WTC11 (cell line): ENCODE measurements around the gene PPP1R14D. TPM values are rescaled to one million over a fixed set of nuclear protein-coding genes. Genes with fewer than 3 reads are reported as not detected.

Experiments used
- ATAC-seq: fragments of 200-7000 bp; cut with Tn5 transposase; 2 replicates; pipeline ENCODE4 v1.10.0; 2021; ENCODE audit warnings: mild to moderate bottlenecking, moderate library complexity
- CTCF ChIA-PET: fragments of 300-600 bp; sonication (Branson Sonifier 250); formaldehyde crosslinking; loops from one replicate; lab custom pipeline; 2021; ENCODE audit warnings: antibody characterized with exemption; lab: Charles Lee
- POLR2A ChIA-PET: fragments of 350-600 bp; sonication (Branson Sonifier 250); formaldehyde crosslinking; loops from one replicate; lab custom pipeline; 2021; ENCODE audit warnings: antibody characterized with exemption; lab: Charles Lee
- DNase-seq: peaks from one replicate; pipeline ENCODE4 v3.0.0; 2021; ENCODE audit warnings: low spot score
- H3K27ac Mint-ChIP-seq: 2 replicates; pipeline ENCODE4 v1.8.0; 2021; ENCODE audit warnings: mixed read lengths
- H3K27me3 Mint-ChIP-seq: 2 replicates; pipeline ENCODE4 v1.8.0; 2021; ENCODE audit warnings: low read depth, mild to moderate bottlenecking, moderate library complexity, mixed read lengths
- H3K36me3 Mint-ChIP-seq: 2 replicates; pipeline ENCODE4 v1.8.0; 2021; ENCODE audit warnings: mixed read lengths
- H3K4me1 Mint-ChIP-seq: 2 replicates; pipeline ENCODE4 v1.8.0; 2022; ENCODE audit warnings: mixed read lengths
- H3K4me3 Mint-ChIP-seq: 2 replicates; pipeline ENCODE4 v1.8.0; 2021; ENCODE audit warnings: mild to moderate bottlenecking, moderate library complexity, mixed read lengths
- H3K9me3 Mint-ChIP-seq: 2 replicates; pipeline ENCODE4 v1.8.0; 2021; ENCODE audit warnings: mixed read lengths
- ATF1 ChIP-seq: sonication (generic); formaldehyde crosslinking; IDR thresholded peaks from 2 replicates; pipeline ENCODE4 v1.8.1; 2023; ENCODE audit warnings: mild to moderate bottlenecking, moderate library complexity, missing genetic modification reagents
- CREB1 ChIP-seq: sonication (generic); formaldehyde crosslinking; IDR thresholded peaks from 2 replicates; pipeline ENCODE4 v1.8.0; 2023; ENCODE audit warnings: mild to moderate bottlenecking, missing genetic modification reagents
- FOXK1 ChIP-seq: sonication (generic); formaldehyde crosslinking; IDR thresholded peaks from 2 replicates; pipeline ENCODE4 v1.8.0; 2022; ENCODE audit warnings: mild to moderate bottlenecking, moderate library complexity, missing genetic modification reagents
- GABPB1 ChIP-seq: sonication (generic); formaldehyde crosslinking; IDR thresholded peaks from 2 replicates; pipeline ENCODE4 v1.8.1; 2023; ENCODE audit warnings: mild to moderate bottlenecking, missing genetic modification reagents
- KAT7 ChIP-seq: sonication (generic); formaldehyde crosslinking; IDR thresholded peaks from 2 replicates; pipeline ENCODE4 v1.8.1; 2023; ENCODE audit warnings: missing genetic modification reagents, mild to moderate bottlenecking, borderline replicate concordance
- MXD4 ChIP-seq: fragments of 250-450 bp; sonication (Bioruptor Pico); IDR thresholded peaks from 2 replicates; pipeline ENCODE4 v1.8.0; 2021; ENCODE audit warnings: mild to moderate bottlenecking, moderate library complexity, borderline replicate concordance
- NR1H2 ChIP-seq: sonication (generic); formaldehyde crosslinking; IDR thresholded peaks from 2 replicates; pipeline ENCODE4 v1.9.0; 2021; ENCODE audit warnings: mild to moderate bottlenecking, moderate library complexity, missing genetic modification reagents
- NR3C1 ChIP-seq: sonication (generic); formaldehyde crosslinking; conservative IDR thresholded peaks from 2 replicates; pipeline ENCODE4 v1.8.1; 2023; ENCODE audit warnings: low read depth, mild to moderate bottlenecking, missing genetic modification reagents
- SMAD4 ChIP-seq: sonication (generic); formaldehyde crosslinking; IDR thresholded peaks from 2 replicates; pipeline ENCODE4 v1.8.0; 2022; ENCODE audit warnings: mild to moderate bottlenecking, missing genetic modification reagents
- ZNF219 ChIP-seq: sonication (generic); formaldehyde crosslinking; IDR thresholded peaks from 2 replicates; pipeline ENCODE4 v1.8.0; 2023; ENCODE audit warnings: missing genetic modification reagents, mild to moderate bottlenecking, borderline replicate concordance
- total RNA-seq: library from RNA; stranded (reverse); gene quantifications from 3 replicates; pipeline ENCODE4 v1.2.3, GENCODE V29; 2021
- TF ChIP-seq, protein P1 (sequence below): sonication (generic); formaldehyde crosslinking; IDR thresholded peaks from 2 replicates; pipeline ENCODE4 v1.8.0; 2022; ENCODE audit warnings: mild to moderate bottlenecking, missing genetic modification reagents
- TF ChIP-seq, protein P2 (sequence below): sonication (generic); formaldehyde crosslinking; IDR thresholded peaks from 2 replicates; pipeline ENCODE4 v1.8.1; 2023; ENCODE audit warnings: mild to moderate bottlenecking, missing genetic modification reagents
- TF ChIP-seq, protein P3 (sequence below): fragments of 250-450 bp; sonication (Bioruptor Pico); conservative IDR thresholded peaks from 2 replicates; pipeline ENCODE4 v1.9.0; 2021; ENCODE audit warnings: mild to moderate bottlenecking
- TF ChIP-seq, protein P4 (sequence below): sonication (generic); formaldehyde crosslinking; IDR thresholded peaks from 2 replicates; pipeline ENCODE4 v1.8.1; 2023; ENCODE audit warnings: mild to moderate bottlenecking, missing genetic modification reagents, borderline replicate concordance
- TF ChIP-seq, protein P5 (sequence below): sonication (generic); formaldehyde crosslinking; IDR thresholded peaks from 2 replicates; pipeline ENCODE4 v1.8.1; 2022; ENCODE audit warnings: mild to moderate bottlenecking, moderate library complexity, missing genetic modification reagents
- TF ChIP-seq, protein P6 (sequence below): fragments of 250-450 bp; sonication (Bioruptor Pico); IDR thresholded peaks from 2 replicates; pipeline ENCODE4 v1.9.0; 2021; ENCODE audit warnings: mild to moderate bottlenecking

Gene PPP1R14D
- total RNA-seq, 1 experiment from 2014 or later = not detected

DNA sequence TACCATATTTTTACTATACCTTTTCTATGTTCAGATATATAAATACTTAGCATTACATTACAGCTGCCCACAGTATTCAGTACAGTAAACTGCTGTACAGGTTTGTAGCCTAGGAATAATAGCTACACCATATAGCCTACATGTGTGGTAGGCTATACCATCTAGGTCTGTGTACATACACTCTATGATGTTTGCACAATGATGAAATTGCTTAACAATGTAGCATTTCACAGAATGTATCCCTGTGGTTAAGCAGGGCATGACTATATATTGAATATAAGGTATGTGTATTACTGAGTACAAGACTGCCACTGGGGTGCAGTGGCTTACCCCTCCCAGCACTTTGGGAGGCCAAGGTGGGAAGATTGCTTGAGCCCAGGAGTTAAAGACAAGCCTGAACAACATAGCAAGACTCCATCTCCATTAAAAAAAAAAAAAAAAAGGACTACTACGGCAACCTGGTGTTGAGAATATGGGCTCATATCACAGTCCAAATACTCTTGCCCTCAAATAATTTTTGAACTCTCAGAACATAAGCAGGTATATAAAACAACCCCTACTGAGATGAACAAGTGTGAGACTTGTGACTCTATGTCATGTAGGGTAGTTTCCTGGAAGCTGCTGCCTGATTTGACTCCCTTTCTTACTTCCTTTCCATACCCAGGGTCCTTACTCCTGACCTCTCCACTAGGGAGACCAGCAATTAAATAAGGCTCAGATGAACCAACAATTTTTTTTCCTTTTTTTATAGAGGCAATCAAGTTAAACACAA lies 4.8 kb downstream of the PPP1R14D start:
- ChIA-PET CTCF (interaction anchor here (0.6 to 2.7 kb wide), 4 partner anchors 34 to 364 kb away, joined by 3 to 8 read pairs (median 3); no protein-coding TSS in a partner anchor), POLR2A (interaction anchor here (0.6 kb wide), 1 partner anchor 9 kb away, joined by 3 read pairs; no protein-coding TSS in a partner anchor)
- H3K9me3 Mint-ChIP-seq = no peaks in the 10 kb centered on the region
- no peak for DNase-seq
- no peak overlapping the region for H3K27ac Mint-ChIP-seq
- no peak for ATAC-seq
- no peaks in the 10 kb centered on the region for H3K27me3 Mint-ChIP-seq
- no peaks in the 10 kb centered on the region for H3K36me3 Mint-ChIP-seq
- peak; percentile 59; the same call in 1 of the 2 replicates for TF ChIP-seq GABPB1 (CRISPR knock-in tag)
- no peak for TF ChIP-seq KAT7 (CRISPR knock-in tag)
- no peak for TF ChIP-seq SMAD4
- no peak for TF ChIP-seq NR1H2 (CRISPR knock-in tag)
- TF ChIP-seq ATF1 (CRISPR knock-in tag) = no peak
- no peak overlapping the region for H3K4me3 Mint-ChIP-seq
- no peaks in the 10 kb centered on the region for H3K4me1 Mint-ChIP-seq

DNA sequence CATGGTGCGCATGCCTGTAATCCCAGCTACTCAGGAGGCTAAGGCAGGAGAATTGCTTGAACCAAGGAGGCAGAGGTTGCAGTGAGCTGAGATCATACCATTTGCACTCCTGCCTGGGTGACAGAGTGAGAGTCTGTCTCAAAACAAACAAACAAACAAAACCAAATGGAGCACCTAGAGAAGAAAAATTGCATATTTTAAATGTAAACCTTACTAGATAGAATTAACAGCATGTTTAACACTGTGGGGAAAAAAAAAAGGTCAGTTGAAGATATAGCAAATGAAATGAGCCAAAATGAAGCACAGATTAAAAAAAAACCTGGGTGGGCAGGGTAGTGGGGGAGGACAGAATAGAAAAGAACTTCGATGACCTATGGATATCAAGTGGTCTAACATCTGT lies 7.3 kb downstream of the PPP1R14D start:
- POLR2A ChIA-PET = no interaction called here
- H3K9me3 Mint-ChIP-seq = no peaks in the 10 kb centered on the region

More for the DNA sequence above, 7.3 kb downstream of the PPP1R14D start:
- no peak overlapping the region for H3K27ac Mint-ChIP-seq
- CTCF ChIA-PET = no interaction called here
- no peak for DNase-seq
- H3K4me3 Mint-ChIP-seq = no peak overlapping the region
- no peaks in the 10 kb centered on the region for H3K4me1 Mint-ChIP-seq
- H3K36me3 Mint-ChIP-seq = no peaks in the 10 kb centered on the region
- no peak for ATAC-seq
- TF ChIP-seq MXD4 (CRISPR knock-in tag) = no peak
- TF ChIP-seq NR3C1 (CRISPR knock-in tag) = no peak
- TF ChIP-seq, protein P1, sequence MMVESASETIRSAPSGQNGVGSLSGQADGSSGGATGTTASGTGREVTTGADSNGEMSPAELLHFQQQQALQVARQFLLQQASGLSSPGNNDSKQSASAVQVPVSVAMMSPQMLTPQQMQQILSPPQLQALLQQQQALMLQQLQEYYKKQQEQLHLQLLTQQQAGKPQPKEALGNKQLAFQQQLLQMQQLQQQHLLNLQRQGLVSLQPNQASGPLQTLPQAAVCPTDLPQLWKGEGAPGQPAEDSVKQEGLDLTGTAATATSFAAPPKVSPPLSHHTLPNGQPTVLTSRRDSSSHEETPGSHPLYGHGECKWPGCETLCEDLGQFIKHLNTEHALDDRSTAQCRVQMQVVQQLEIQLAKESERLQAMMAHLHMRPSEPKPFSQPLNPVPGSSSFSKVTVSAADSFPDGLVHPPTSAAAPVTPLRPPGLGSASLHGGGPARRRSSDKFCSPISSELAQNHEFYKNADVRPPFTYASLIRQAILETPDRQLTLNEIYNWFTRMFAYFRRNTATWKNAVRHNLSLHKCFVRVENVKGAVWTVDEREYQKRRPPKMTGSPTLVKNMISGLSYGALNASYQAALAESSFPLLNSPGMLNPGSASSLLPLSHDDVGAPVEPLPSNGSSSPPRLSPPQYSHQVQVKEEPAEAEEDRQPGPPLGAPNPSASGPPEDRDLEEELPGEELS (CRISPR knock-in tag) = no peak
- no peak for TF ChIP-seq FOXK1 (CRISPR knock-in tag)
- TF ChIP-seq, protein P2, sequence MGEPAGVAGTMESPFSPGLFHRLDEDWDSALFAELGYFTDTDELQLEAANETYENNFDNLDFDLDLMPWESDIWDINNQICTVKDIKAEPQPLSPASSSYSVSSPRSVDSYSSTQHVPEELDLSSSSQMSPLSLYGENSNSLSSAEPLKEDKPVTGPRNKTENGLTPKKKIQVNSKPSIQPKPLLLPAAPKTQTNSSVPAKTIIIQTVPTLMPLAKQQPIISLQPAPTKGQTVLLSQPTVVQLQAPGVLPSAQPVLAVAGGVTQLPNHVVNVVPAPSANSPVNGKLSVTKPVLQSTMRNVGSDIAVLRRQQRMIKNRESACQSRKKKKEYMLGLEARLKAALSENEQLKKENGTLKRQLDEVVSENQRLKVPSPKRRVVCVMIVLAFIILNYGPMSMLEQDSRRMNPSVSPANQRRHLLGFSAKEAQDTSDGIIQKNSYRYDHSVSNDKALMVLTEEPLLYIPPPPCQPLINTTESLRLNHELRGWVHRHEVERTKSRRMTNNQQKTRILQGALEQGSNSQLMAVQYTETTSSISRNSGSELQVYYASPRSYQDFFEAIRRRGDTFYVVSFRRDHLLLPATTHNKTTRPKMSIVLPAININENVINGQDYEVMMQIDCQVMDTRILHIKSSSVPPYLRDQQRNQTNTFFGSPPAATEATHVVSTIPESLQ (CRISPR knock-in tag) = no peak
- no peak for TF ChIP-seq CREB1 (CRISPR knock-in tag)
- TF ChIP-seq, protein P3, sequence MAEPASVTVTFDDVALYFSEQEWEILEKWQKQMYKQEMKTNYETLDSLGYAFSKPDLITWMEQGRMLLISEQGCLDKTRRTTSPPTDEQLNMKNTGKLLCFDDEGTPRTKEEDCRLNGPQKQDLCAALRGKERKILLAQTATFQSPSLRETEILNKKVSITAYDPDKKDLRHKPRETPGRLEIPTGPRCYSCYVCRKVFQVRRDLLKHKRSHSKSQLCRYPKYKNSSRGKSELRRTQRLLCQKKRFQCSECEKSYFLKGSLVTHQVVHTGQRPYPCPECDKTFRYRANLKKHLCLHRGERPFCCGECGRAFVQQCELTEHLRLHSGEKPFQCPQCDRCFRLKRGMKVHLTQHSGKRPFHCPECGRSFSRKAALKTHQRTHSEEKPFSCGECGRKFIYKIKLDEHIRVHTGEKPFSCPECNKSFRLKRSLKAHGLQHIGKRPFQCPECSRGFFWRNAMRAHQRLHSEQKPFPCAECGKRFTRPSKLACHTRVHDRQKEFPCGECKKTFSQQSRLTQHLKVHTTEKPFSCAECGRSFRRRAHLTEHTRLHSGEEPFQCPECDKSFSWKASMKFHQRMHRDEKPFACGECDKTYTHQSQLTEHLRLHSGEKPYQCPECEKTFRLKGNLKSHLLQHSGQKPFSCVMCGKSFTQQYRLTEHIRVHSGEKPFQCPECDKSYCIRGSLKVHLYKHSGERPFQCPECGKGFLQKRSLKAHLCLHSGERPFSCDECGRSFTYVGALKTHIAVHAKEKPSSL (CRISPR knock-in tag) = no peak
- no peak for TF ChIP-seq ZNF219 (CRISPR knock-in tag)
- TF ChIP-seq, protein P4, sequence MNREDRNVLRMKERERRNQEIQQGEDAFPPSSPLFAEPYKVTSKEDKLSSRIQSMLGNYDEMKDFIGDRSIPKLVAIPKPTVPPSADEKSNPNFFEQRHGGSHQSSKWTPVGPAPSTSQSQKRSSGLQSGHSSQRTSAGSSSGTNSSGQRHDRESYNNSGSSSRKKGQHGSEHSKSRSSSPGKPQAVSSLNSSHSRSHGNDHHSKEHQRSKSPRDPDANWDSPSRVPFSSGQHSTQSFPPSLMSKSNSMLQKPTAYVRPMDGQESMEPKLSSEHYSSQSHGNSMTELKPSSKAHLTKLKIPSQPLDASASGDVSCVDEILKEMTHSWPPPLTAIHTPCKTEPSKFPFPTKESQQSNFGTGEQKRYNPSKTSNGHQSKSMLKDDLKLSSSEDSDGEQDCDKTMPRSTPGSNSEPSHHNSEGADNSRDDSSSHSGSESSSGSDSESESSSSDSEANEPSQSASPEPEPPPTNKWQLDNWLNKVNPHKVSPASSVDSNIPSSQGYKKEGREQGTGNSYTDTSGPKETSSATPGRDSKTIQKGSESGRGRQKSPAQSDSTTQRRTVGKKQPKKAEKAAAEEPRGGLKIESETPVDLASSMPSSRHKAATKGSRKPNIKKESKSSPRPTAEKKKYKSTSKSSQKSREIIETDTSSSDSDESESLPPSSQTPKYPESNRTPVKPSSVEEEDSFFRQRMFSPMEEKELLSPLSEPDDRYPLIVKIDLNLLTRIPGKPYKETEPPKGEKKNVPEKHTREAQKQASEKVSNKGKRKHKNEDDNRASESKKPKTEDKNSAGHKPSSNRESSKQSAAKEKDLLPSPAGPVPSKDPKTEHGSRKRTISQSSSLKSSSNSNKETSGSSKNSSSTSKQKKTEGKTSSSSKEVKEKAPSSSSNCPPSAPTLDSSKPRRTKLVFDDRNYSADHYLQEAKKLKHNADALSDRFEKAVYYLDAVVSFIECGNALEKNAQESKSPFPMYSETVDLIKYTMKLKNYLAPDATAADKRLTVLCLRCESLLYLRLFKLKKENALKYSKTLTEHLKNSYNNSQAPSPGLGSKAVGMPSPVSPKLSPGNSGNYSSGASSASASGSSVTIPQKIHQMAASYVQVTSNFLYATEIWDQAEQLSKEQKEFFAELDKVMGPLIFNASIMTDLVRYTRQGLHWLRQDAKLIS (CRISPR knock-in tag) = no peak
- TF ChIP-seq, protein P5, sequence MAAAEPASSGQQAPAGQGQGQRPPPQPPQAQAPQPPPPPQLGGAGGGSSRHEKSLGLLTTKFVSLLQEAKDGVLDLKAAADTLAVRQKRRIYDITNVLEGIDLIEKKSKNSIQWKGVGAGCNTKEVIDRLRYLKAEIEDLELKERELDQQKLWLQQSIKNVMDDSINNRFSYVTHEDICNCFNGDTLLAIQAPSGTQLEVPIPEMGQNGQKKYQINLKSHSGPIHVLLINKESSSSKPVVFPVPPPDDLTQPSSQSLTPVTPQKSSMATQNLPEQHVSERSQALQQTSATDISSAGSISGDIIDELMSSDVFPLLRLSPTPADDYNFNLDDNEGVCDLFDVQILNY (CRISPR knock-in tag) = no peak
- TF ChIP-seq, protein P6, sequence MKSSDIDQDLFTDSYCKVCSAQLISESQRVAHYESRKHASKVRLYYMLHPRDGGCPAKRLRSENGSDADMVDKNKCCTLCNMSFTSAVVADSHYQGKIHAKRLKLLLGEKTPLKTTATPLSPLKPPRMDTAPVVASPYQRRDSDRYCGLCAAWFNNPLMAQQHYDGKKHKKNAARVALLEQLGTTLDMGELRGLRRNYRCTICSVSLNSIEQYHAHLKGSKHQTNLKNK (CRISPR knock-in tag) = no peak
- TF ChIP-seq KAT7 (CRISPR knock-in tag) = no peak
- no peaks in the 10 kb centered on the region; the same call in 1 of the 2 replicates for H3K27me3 Mint-ChIP-seq
